H7 (cell line): ENCODE results near the gene CSPG4. TPM values are rescaled to one million over a fixed set of nuclear protein-coding genes. Genes with fewer than 3 reads are reported as not detected.
"Not testable (repeated sequence)": the region's sequence is repeated elsewhere in the genome, so short reads cannot be mapped to it uniquely, and the experiment has no call there.

Source experiments
- DNase-seq: peaks from one replicate; pipeline ENCODE4 v3.0.0; 2012
- H3K27me3 ChIP-seq: 2 replicates; pipeline ENCODE4 v1.6.0; 2011; ENCODE audit warnings: mild to moderate bottlenecking, low read length; ENCODE audit not compliant: control insufficient read depth, insufficient read depth
- H3K36me3 ChIP-seq: replicated peaks from 2 replicates; pipeline ENCODE4 v1.5.1; 2011; ENCODE audit warnings: low read length; ENCODE audit not compliant: control insufficient read depth, insufficient read depth
- H3K4me3 ChIP-seq: 2 replicates; pipeline ENCODE4 v1.5.1; 2011; ENCODE audit warnings: low read depth, mild to moderate bottlenecking, control low read depth, low read length, moderate library complexity; ENCODE audit not compliant: insufficient read depth
- total RNA-seq: library from RNA; depleted of rRNA; stranded (reverse); fragments of >200 nt; shearing (Covaris generic); gene quantifications from 2 replicates; pipeline ENCODE4 v1.2.3, GENCODE V29; 2014; rRNA removed

The CSPG4 gene, protein sequence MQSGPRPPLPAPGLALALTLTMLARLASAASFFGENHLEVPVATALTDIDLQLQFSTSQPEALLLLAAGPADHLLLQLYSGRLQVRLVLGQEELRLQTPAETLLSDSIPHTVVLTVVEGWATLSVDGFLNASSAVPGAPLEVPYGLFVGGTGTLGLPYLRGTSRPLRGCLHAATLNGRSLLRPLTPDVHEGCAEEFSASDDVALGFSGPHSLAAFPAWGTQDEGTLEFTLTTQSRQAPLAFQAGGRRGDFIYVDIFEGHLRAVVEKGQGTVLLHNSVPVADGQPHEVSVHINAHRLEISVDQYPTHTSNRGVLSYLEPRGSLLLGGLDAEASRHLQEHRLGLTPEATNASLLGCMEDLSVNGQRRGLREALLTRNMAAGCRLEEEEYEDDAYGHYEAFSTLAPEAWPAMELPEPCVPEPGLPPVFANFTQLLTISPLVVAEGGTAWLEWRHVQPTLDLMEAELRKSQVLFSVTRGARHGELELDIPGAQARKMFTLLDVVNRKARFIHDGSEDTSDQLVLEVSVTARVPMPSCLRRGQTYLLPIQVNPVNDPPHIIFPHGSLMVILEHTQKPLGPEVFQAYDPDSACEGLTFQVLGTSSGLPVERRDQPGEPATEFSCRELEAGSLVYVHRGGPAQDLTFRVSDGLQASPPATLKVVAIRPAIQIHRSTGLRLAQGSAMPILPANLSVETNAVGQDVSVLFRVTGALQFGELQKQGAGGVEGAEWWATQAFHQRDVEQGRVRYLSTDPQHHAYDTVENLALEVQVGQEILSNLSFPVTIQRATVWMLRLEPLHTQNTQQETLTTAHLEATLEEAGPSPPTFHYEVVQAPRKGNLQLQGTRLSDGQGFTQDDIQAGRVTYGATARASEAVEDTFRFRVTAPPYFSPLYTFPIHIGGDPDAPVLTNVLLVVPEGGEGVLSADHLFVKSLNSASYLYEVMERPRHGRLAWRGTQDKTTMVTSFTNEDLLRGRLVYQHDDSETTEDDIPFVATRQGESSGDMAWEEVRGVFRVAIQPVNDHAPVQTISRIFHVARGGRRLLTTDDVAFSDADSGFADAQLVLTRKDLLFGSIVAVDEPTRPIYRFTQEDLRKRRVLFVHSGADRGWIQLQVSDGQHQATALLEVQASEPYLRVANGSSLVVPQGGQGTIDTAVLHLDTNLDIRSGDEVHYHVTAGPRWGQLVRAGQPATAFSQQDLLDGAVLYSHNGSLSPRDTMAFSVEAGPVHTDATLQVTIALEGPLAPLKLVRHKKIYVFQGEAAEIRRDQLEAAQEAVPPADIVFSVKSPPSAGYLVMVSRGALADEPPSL (N-terminal part only)
- 4.3 and 5.0 TPM in 2 replicates for total RNA-seq

- peak; percentile 95 for DNase-seq
- Histone ChIP-seq H3K27me3 (peaks cover 9% of the 10 kb centered on the region), H3K4me3 (peak within 1 kb of the TSS; percentile 46), H3K36me3 (no peaks in the 10 kb centered on the region)
Observed at GRCh38 chr15:75712668-75713337, at the start of gene CSPG4. Gene CSPG4, minus strand, starts transcription at chr15:75712848. Its CDS starts 93 bp downstream, at chr15:75712755.

GRCh38 chr15:75762357-75762718 is 49.7 kb upstream of the CSPG4 start:
- H3K4me3 ChIP-seq, DNase-seq, H3K27me3 ChIP-seq, H3K36me3 ChIP-seq: not testable (repeated sequence)

DNA sequence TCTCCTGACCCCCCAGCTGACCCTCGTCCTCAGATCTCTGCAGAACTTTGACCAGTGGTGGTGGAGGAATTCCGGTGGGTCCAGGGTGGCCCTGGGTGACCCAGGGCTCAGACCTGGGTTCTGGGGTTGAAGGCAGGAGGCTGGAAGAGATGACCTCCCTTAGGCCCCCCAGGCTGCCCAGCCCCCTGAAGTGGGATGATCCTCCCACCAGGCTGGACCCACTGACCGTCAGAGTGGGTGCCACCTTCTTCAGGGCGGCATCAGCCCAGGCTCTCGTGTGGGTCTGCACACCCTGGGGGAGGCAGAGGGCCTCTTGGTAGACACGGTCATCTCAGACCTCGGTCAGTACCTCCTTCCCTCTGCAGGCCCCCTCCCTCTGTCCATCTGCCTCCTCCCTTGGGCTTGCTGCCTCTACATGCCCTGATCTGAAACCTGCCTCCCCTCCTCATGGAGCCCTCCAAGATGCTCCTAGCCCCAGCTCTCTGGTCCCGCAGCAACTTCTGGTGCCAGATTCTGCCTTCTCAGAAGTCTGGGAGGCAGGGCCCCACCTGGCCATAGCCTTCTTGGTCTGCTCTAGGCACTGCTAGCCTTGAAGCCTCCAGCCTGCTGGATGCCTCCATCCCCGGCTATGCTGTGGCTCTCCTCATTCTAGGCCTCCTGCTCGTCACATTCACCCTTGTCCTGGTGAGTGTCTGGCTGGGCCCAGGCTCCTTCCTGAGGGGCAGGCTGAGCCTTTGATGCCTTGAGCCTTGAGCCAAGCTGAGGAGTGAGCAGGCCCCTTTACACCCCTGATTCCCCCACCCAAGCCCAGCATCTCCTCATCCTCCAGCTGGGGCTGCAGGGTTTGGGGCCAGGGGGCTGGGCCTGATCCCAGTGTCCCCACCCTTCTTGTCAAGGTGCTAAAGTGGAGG is 49.1 kb upstream of the CSPG4 start:
- Histone ChIP-seq H3K4me3 (no peak overlapping the region), H3K27me3 (no peaks in the 10 kb centered on the region), H3K36me3 (no peaks in the 10 kb centered on the region)
- DNase-seq: no peak

- DNase-seq: no peak
Observed at GRCh38 chr15:75760704-75761435, 48.2 kb upstream of the CSPG4 start.

GRCh38 chr15:75760131-75760520 is 47.5 kb upstream of the CSPG4 start:
- H3K27me3 ChIP-seq, H3K36me3 ChIP-seq, DNase-seq, H3K4me3 ChIP-seq: not testable (repeated sequence)

More at GRCh38 chr15:75760704-75761435, 48.2 kb upstream of the CSPG4 start:
- Histone ChIP-seq H3K4me3 (no peak overlapping the region), H3K27me3 (no peaks in the 10 kb centered on the region), H3K36me3 (no peaks in the 10 kb centered on the region)

DNA sequence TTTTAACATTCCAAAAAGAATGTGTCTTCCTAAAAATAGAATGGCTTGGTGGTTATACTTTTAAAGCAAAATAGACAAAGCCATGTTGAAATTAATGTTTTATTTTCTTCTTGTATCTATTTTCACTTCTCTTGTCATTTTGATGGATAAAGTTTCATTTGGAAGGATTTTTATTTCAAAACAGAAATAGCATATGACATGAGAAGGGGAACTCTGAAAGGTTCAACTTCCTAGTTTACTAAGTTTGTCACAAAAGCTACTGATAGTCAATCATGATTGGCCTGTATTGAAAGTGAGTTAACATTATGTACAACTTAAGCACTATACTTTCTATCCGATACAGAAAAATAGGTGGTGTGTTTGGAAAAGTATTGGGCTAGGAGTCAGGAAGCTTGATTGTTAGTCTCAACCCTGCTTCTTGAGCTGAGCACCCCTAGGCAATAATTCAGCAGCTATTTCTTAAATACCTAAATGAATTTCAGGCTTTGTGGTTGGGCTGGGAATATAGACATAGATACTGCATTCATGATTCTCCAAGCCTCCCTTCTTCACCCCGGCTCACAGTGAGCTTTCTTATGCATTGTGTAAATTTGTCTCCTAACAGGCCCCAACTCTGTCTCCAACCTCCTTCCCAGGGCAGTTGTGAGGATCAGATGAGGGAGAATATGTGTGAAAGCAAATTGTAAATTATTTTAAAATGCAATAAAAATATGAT is 46.9 kb upstream of the CSPG4 start:
- no peak for DNase-seq
- no peaks in the 10 kb centered on the region for H3K27me3 ChIP-seq
- H3K36me3 ChIP-seq: no peaks in the 10 kb centered on the region
- H3K4me3 ChIP-seq: no peak overlapping the region

- Histone ChIP-seq H3K4me3 (peak overlapping the region; percentile 53), H3K36me3 (no peaks in the 10 kb centered on the region), H3K27me3 (no peaks in the 10 kb centered on the region)
- peak; percentile 94 for DNase-seq
Observed at GRCh38 chr15:75758071-75758872, 45.6 kb upstream of the CSPG4 start.

DNA sequence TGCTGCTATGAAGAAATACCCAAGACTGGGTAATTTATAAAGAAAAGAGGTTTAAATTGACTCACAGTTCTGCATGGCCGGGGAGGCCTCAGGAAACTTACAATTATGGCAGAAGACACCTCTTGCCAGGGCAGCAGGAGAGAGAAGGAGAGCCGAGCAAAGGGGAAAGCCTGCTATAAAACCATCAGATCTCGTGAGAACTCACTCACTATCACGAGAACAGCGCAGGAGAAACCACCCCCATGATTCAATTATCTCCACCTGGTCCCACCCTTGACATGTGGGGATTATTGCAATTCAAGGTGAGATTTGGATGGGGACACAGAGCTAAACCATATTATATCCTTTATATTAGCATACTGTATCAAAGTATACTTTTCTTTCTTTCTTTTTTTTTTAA is 42.2 kb upstream of the CSPG4 start:
- H3K36me3 ChIP-seq, H3K4me3 ChIP-seq, H3K27me3 ChIP-seq, DNase-seq: not testable (repeated sequence)

GRCh38 chr15:75753145-75753544 is 40.5 kb upstream of the CSPG4 start:
- DNase-seq: no peak
- H3K36me3 ChIP-seq: no peaks in the 10 kb centered on the region
- no peak overlapping the region for H3K4me3 ChIP-seq
- no peaks in the 10 kb centered on the region for H3K27me3 ChIP-seq

DNA sequence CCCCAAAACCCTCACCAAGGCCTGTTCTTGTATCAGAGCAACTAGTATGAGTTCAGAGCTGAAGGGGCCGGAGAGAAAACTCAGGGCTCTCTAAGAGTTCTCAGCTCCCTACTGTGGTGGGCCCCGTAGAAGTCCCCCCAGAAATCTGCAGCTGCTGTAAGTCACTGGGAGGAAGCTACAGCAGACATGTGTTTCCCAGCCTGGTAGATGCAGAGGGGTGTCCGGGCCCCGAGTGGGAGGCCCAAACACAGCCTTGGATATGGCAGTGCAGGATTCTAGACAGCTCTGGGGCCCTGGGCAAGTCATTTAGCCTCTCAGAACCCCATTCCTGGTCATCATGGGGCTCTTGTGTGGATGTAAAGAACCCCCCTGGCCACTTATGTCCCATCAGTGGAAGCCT is 39.2 kb upstream of the CSPG4 start:
- H3K4me3 ChIP-seq: no peak overlapping the region
- no peak for DNase-seq
- no peaks in the 10 kb centered on the region for H3K27me3 ChIP-seq
- no peaks in the 10 kb centered on the region for H3K36me3 ChIP-seq

- H3K27me3 ChIP-seq: no peaks in the 10 kb centered on the region
- H3K4me3 ChIP-seq: no peak overlapping the region
- H3K36me3 ChIP-seq: no peaks in the 10 kb centered on the region
- no peak for DNase-seq
Observed at GRCh38 chr15:75751116-75751875, 38.6 kb upstream of the CSPG4 start.
